A204.1 (cell line): ENCODE measurements around the gene STK10.
"Not testable (repeated sequence)": the region's sequence is repeated elsewhere in the genome, so short reads cannot be mapped to it uniquely, and the experiment has no call there.

ENCODE experiments used
- FAIRE-seq: peaks from 2 replicates; lab custom pipeline; 2012; peaks lifted over from hg19 to GRCh38; lab: Jason Lieb, UNC

STK10 gene

GRCh38 chr5:172051643-172052339, 136.2 kb downstream of the STK10 start:
- FAIRE-seq: no peak

GRCh38 chr5:172050080-172050479, 137.9 kb downstream of the STK10 start:
- no peak for FAIRE-seq

GRCh38 chr5:172049226-172049796, 138.7 kb downstream of the STK10 start:
- no peak for FAIRE-seq

GRCh38 chr5:172048539-172049101, 139.4 kb downstream of the STK10 start:
- FAIRE-seq: no peak

GRCh38 chr5:172048170-172048422, 139.9 kb downstream of the STK10 start:
- FAIRE-seq: no peak

- FAIRE-seq: no peak
Observed at GRCh38 chr5:172046593-172046992, 141.4 kb downstream of the STK10 start.

GRCh38 chr5:172045315-172045632, 142.8 kb downstream of the STK10 start:
- no peak for FAIRE-seq

GRCh38 chr5:172044631-172045314, 143.3 kb downstream of the STK10 start:
- no peak for FAIRE-seq

GRCh38 chr5:172043865-172044264, 144.2 kb downstream of the STK10 start:
- FAIRE-seq: no peak

GRCh38 chr5:172042183-172042582, 145.8 kb downstream of the STK10 start:
- no peak for FAIRE-seq

- no peak for FAIRE-seq
Observed at GRCh38 chr5:172038167-172038566, 149.9 kb downstream of the STK10 start.

GRCh38 chr5:172035049-172035448, 153.0 kb downstream of the STK10 start:
- no peak for FAIRE-seq

GRCh38 chr5:172031894-172032461, 156.0 kb downstream of the STK10 start:
- FAIRE-seq: no peak

GRCh38 chr5:172029876-172030275, 158.1 kb downstream of the STK10 start:
- no peak for FAIRE-seq

- no peak for FAIRE-seq
Observed at GRCh38 chr5:172028167-172028566, 159.9 kb downstream of the STK10 start.

- not testable (repeated sequence) for FAIRE-seq
Observed at GRCh38 chr5:172020110-172020786, 167.8 kb downstream of the STK10 start.

- FAIRE-seq: no peak
Observed at GRCh38 chr5:172015346-172015745, 172.7 kb downstream of the STK10 start.

GRCh38 chr5:172010278-172010677, 177.7 kb downstream of the STK10 start:
- no peak for FAIRE-seq

GRCh38 chr5:172009536-172010270, 178.3 kb downstream of the STK10 start:
- no peak for FAIRE-seq

GRCh38 chr5:172008689-172009141, 179.3 kb downstream of the STK10 start:
- FAIRE-seq: no peak

- no peak for FAIRE-seq
Observed at GRCh38 chr5:172008111-172008455, 179.9 kb downstream of the STK10 start.
